HEK293 (cell line): ENCODE data around the gene FHL2.

ENCODE experiments used
- CTCF ChIA-PET: fragments of 350-600 bp; formaldehyde crosslinking; extraction: SDS; loops from one replicate; lab custom pipeline; 2021; ENCODE audit warnings: antibody characterized with exemption; lab: Yijun Ruan, JAX
- POLR2A ChIA-PET: fragments of 300-600 bp; formaldehyde crosslinking; extraction: SDS; loops from one replicate; lab custom pipeline; 2020; ENCODE audit warnings: antibody characterized with exemption, inconsistent platforms; lab: Yijun Ruan, JAX
- H3K27ac ChIP-seq: fragments of 200-500 bp; sonication (Bioruptor generic); 2 replicates; pipeline ENCODE4 v1.5.1; 2014; ENCODE audit warnings: low read depth, low read length, control low read depth, inconsistent platforms; ENCODE audit errors: extremely low read depth
- H3K36me3 ChIP-seq, 2 experiments: fragments of 200-500 bp in 1 of 2; sonication (Bioruptor generic) in 1 of 2; 1 replicate in 1 of 2; 2 replicates in 1 of 2; pipeline ENCODE4 v1.5.1; 2014 to 2017; ENCODE audit warnings: inconsistent platforms in 2 of 2, low read length in 2 of 2; ENCODE audit not compliant: control insufficient read depth in 2 of 2, insufficient read depth in 1 of 2
- H3K4me1 ChIP-seq: fragments of 200-500 bp; sonication (Bioruptor generic); 2 replicates; pipeline ENCODE4 v1.5.1; 2014; ENCODE audit warnings: mild to moderate bottlenecking, low read length, inconsistent platforms; ENCODE audit not compliant: control insufficient read depth, insufficient read depth
- H3K4me3 ChIP-seq: 2 replicates; pipeline ENCODE4 v1.5.1; 2011; ENCODE audit warnings: low read depth, mild to moderate bottlenecking, control low read depth, low read length, moderate library complexity
- H3K9me3 ChIP-seq: fragments of 200-500 bp; sonication (Bioruptor generic); 2 replicates; pipeline ENCODE4 v1.5.1; 2014; ENCODE audit warnings: low read depth, low read length, inconsistent platforms; ENCODE audit not compliant: control insufficient read depth, insufficient read depth
- KLF10 ChIP-seq: fragments of 450-650 bp; IDR thresholded peaks from 2 replicates; pipeline ENCODE4 v1.5.1; 2018; ENCODE audit warnings: missing biosample characterization, mild to moderate bottlenecking, missing genetic modification characterization
- SALL2 ChIP-seq: fragments of 450-650 bp; formaldehyde crosslinking; IDR thresholded peaks from 2 replicates; pipeline ENCODE4 v1.5.0; 2017; ENCODE audit warnings: missing biosample characterization, mild to moderate bottlenecking, missing genetic modification characterization, borderline replicate concordance
- SCRT1 ChIP-seq: fragments of 450-650 bp; formaldehyde crosslinking; IDR thresholded peaks from 2 replicates; pipeline ENCODE4 v1.5.1; 2016; ENCODE audit warnings: missing biosample characterization, missing genetic modification characterization, borderline replicate concordance
- SETDB1 ChIP-seq: IDR thresholded peaks from one replicate; pipeline ENCODE4 v1.6.1; 2017; ENCODE audit warnings: mild to moderate bottlenecking, low read length, moderate library complexity, mixed read lengths; ENCODE audit not compliant: insufficient read length
- TRIM28 ChIP-seq: IDR thresholded peaks from 2 replicates; pipeline ENCODE4 v1.6.1; 2011; ENCODE audit warnings: low read length, control low read depth, borderline replicate concordance
- WT1 ChIP-seq: fragments of 450-650 bp; formaldehyde crosslinking; IDR thresholded peaks from 2 replicates; pipeline ENCODE4 v1.5.1; 2016; ENCODE audit warnings: missing biosample characterization, missing genetic modification characterization
- YY1 ChIP-seq: fragments of 450-650 bp; formaldehyde crosslinking; IDR thresholded peaks from 2 replicates; pipeline ENCODE4 v1.5.1; 2018; ENCODE audit warnings: missing biosample characterization, missing genetic modification characterization
- ZNF214 ChIP-seq: fragments of 450-650 bp; formaldehyde crosslinking; IDR thresholded peaks from 2 replicates; pipeline ENCODE4 v1.5.1; 2017; ENCODE audit warnings: missing biosample characterization, mild to moderate bottlenecking, missing genetic modification characterization, borderline replicate concordance
- ZNF239 ChIP-seq: fragments of 450-650 bp; formaldehyde crosslinking; IDR thresholded peaks from 2 replicates; pipeline ENCODE4 v1.5.1; 2016; ENCODE audit warnings: missing biosample characterization, missing genetic modification characterization
- ZNF423 ChIP-seq: fragments of 450-650 bp; formaldehyde crosslinking; IDR thresholded peaks from 2 replicates; pipeline ENCODE4 v1.5.1; 2016; ENCODE audit warnings: missing biosample characterization, missing genetic modification characterization
- ZNF433 ChIP-seq: fragments of 450-650 bp; formaldehyde crosslinking; IDR thresholded peaks from 2 replicates; pipeline ENCODE4 v1.5.1; 2016; ENCODE audit warnings: missing biosample characterization, missing genetic modification characterization, low read depth
- ZNF449 ChIP-seq: fragments of 450-650 bp; formaldehyde crosslinking; IDR thresholded peaks from 2 replicates; pipeline ENCODE4 v1.5.1; 2017; ENCODE audit warnings: missing biosample characterization, mild to moderate bottlenecking, missing genetic modification characterization, moderate library complexity
- ZNF514 ChIP-seq: fragments of 450-650 bp; formaldehyde crosslinking; IDR thresholded peaks from 2 replicates; pipeline ENCODE4 v1.5.1; 2016; ENCODE audit warnings: missing biosample characterization, missing genetic modification characterization
- ZNF518A ChIP-seq: fragments of 450-650 bp; formaldehyde crosslinking; conservative IDR thresholded peaks from 2 replicates; pipeline ENCODE4 v1.5.1; 2016; ENCODE audit warnings: low read depth, missing biosample characterization, missing genetic modification characterization
- ZNF555 ChIP-seq: fragments of 450-650 bp; formaldehyde crosslinking; conservative IDR thresholded peaks from 2 replicates; pipeline ENCODE4 v1.5.1; 2017; ENCODE audit warnings: missing biosample characterization, mild to moderate bottlenecking, missing genetic modification characterization, inconsistent platforms
- ZNF677 ChIP-seq: fragments of 450-650 bp; IDR thresholded peaks from 2 replicates; pipeline ENCODE4 v1.5.0; 2018; ENCODE audit warnings: missing biosample characterization, mild to moderate bottlenecking, missing genetic modification characterization, moderate library complexity
- ZNF701 ChIP-seq: fragments of 450-650 bp; formaldehyde crosslinking; IDR thresholded peaks from 2 replicates; pipeline ENCODE4 v1.5.1; 2016; ENCODE audit warnings: missing biosample characterization, missing genetic modification characterization
- ZNF768 ChIP-seq: fragments of 450-650 bp; formaldehyde crosslinking; IDR thresholded peaks from 2 replicates; pipeline ENCODE4 v1.5.1; 2018; ENCODE audit warnings: missing biosample characterization, mild to moderate bottlenecking, missing genetic modification characterization
- ZNF777 ChIP-seq: fragments of 450-650 bp; formaldehyde crosslinking; IDR thresholded peaks from 2 replicates; pipeline ENCODE4 v1.5.1; 2017; ENCODE audit warnings: missing biosample characterization, missing genetic modification characterization, borderline replicate concordance
- TF ChIP-seq, protein P1 (sequence below): fragments of 450-650 bp; formaldehyde crosslinking; optimal IDR thresholded peaks from 2 replicates; pipeline ENCODE3; 2016; ENCODE audit warnings: missing biosample characterization, mild to moderate bottlenecking, missing genetic modification characterization
- TF ChIP-seq, protein P2 (sequence below): fragments of 450-650 bp; formaldehyde crosslinking; conservative IDR thresholded peaks from 2 replicates; pipeline ENCODE4 v1.5.1; 2016; ENCODE audit warnings: low read depth, missing biosample characterization, missing genetic modification characterization
- TF ChIP-seq, protein P3 (sequence below): fragments of 450-650 bp; formaldehyde crosslinking; IDR thresholded peaks from 2 replicates; pipeline ENCODE4 v1.5.1; 2016; ENCODE audit warnings: missing biosample characterization, missing genetic modification characterization

FHL2 gene

GRCh38 chr2:105385731-105386540 is 12.9 kb downstream of the FHL2 start:
- ChIA-PET CTCF (interaction anchor here (2.0 kb wide), 1 partner anchor 18 kb away, joined by 5 read pairs; no protein-coding TSS in a partner anchor), POLR2A (no interaction called here)
- Histone ChIP-seq H3K9me3 (no peaks in the 10 kb centered on the region), H3K4me1 (peaks cover 8% of the 10 kb centered on the region), H3K27ac (no peak overlapping the region), H3K36me3 (peaks cover 10 to 51% of the 10 kb centered on the region in 2 experiments), H3K4me3 (no peak overlapping the region)
- TF ChIP-seq TRIM28 (no peak), KLF10 (tag by site-specific recombination) (no peak), ZNF518A (tag by site-specific recombination) (no peak), ZNF701 (tag by site-specific recombination) (no peak), SALL2 (tag by site-specific recombination) (no peak), ZNF423 (no peak), WT1 (tag by site-specific recombination) (no peak), ZNF514 (tag by site-specific recombination) (no peak), ZNF768 (tag by site-specific recombination) (no peak), ZNF555 (tag by site-specific recombination) (no peak), SETDB1 (no peak), YY1 (no peak), SCRT1 (tag by site-specific recombination) (no peak), ZNF449 (tag by site-specific recombination) (no peak), ZNF214 (no peak), ZNF239 (no peak)
- TF ChIP-seq, protein P1, sequence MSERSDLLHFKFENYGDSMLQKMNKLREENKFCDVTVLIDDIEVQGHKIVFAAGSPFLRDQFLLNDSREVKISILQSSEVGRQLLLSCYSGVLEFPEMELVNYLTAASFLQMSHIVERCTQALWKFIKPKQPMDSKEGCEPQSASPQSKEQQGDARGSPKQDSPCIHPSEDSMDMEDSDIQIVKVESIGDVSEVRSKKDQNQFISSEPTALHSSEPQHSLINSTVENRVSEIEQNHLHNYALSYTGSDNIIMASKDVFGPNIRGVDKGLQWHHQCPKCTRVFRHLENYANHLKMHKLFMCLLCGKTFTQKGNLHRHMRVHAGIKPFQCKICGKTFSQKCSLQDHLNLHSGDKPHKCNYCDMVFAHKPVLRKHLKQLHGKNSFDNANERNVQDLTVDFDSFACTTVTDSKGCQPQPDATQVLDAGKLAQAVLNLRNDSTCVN (tag by site-specific recombination) = no peak

DNA sequence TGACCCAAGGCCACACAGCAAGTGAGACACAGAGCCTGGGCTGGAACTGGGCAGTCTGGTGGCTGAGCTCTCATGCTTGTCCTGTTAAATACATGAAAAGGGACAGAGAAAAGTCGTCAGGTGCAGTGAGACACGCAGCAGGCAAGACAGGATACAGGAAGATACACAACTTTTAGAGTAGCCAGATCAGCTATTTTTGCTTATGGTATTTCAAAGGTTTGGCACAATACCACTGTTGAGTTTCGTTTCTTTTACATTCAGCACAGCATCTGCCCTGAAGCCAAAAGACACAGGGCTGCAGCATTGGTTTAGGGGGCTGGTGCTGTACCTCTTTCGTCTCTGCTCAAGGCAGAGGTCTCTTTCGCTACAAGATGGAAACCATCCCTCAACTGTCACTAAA is 14.0 kb downstream of the FHL2 start:
- no peak for TF ChIP-seq ZNF433 (tag by site-specific recombination)
- TF ChIP-seq, protein P2, sequence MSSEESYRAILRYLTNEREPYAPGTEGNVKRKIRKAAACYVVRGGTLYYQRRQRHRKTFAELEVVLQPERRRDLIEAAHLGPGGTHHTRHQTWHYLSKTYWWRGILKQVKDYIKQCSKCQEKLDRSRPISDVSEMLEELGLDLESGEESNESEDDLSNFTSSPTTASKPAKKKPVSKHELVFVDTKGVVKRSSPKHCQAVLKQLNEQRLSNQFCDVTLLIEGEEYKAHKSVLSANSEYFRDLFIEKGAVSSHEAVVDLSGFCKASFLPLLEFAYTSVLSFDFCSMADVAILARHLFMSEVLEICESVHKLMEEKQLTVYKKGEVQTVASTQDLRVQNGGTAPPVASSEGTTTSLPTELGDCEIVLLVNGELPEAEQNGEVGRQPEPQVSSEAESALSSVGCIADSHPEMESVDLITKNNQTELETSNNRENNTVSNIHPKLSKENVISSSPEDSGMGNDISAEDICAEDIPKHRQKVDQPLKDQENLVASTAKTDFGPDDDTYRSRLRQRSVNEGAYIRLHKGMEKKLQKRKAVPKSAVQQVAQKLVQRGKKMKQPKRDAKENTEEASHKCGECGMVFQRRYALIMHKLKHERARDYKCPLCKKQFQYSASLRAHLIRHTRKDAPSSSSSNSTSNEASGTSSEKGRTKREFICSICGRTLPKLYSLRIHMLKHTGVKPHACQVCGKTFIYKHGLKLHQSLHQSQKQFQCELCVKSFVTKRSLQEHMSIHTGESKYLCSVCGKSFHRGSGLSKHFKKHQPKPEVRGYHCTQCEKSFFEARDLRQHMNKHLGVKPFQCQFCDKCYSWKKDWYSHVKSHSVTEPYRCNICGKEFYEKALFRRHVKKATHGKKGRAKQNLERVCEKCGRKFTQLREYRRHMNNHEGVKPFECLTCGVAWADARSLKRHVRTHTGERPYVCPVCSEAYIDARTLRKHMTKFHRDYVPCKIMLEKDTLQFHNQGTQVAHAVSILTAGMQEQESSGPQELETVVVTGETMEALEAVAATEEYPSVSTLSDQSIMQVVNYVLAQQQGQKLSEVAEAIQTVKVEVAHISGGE = no peak
- TF ChIP-seq ZNF777 (tag by site-specific recombination) = no peak
- TF ChIP-seq, protein P3, sequence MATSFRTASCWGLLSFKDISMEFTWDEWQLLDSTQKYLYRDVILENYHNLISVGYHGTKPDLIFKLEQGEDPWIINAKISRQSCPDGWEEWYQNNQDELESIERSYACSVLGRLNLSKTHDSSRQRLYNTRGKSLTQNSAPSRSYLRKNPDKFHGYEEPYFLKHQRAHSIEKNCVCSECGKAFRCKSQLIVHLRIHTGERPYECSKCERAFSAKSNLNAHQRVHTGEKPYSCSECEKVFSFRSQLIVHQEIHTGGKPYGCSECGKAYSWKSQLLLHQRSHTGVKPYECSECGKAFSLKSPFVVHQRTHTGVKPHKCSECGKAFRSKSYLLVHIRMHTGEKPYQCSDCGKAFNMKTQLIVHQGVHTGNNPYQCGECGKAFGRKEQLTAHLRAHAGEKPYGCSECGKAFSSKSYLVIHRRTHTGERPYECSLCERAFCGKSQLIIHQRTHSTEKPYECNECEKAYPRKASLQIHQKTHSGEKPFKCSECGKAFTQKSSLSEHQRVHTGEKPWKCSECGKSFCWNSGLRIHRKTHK (tag by site-specific recombination) = no peak
- TF ChIP-seq ZNF677 (tag by site-specific recombination) = no peak
- peaks cover 8% of the 10 kb centered on the region for H3K4me1 ChIP-seq
- no peak overlapping the region for H3K4me3 ChIP-seq
- ChIA-PET CTCF (interaction anchor here (0.7 to 1.4 kb wide), 3 partner anchors 11 to 123 kb away, joined by 3 to 4 read pairs (median 3); partner anchors contain the start of gene FHL2), POLR2A (no interaction called here)
- H3K27ac ChIP-seq = no peak overlapping the region
- H3K36me3 ChIP-seq = peaks cover 10 to 54% of the 10 kb centered on the region in 2 experiments
- no peaks in the 10 kb centered on the region for H3K9me3 ChIP-seq
